Fibroblast of the aortic adventitia (primary cell): ENCODE measurements around the gene ANKEF1. TPM values are rescaled to one million over a fixed set of nuclear protein-coding genes. Genes with fewer than 3 reads are reported as not detected.

Source experiments
- DNase-seq: peaks from one replicate; pipeline ENCODE4 v3.0.0-alpha.2; 2010; ENCODE audit warnings: low read depth
- H3K4me3 ChIP-seq: 2 replicates; pipeline ENCODE4 v1.5.1; 2011; ENCODE audit warnings: low read depth, mild to moderate bottlenecking, control low read depth, low read length, moderate library complexity
- CTCF ChIP-seq: IDR thresholded peaks from 2 replicates; pipeline ENCODE4 v1.5.1; 2011; ENCODE audit warnings: mild to moderate bottlenecking, low read length, control low read depth, inconsistent platforms; ENCODE audit not compliant: insufficient read depth
- small RNA-seq: library from RNA; depleted of rRNA; stranded (forward); fragments of <200 nt; gene quantifications from one replicate; pipeline ENCODE3, GENCODE V24; 2012
- total RNA-seq: library from RNA; depleted of rRNA; stranded (reverse); fragments of >200 nt; gene quantifications from 2 replicates; pipeline ENCODE4 v1.2.3, GENCODE V29; 2012; ENCODE audit warnings: low replicate concordance

The ANKEF1 gene
- total RNA-seq, 1 donor = 1.8 TPM

- no peak for DNase-seq
- no peak for TF ChIP-seq CTCF
- H3K4me3 ChIP-seq = no peak overlapping the region
Measured at GRCh38 chr20:10096790-10097189, 62.0 kb downstream of the ANKEF1 start.

DNA sequence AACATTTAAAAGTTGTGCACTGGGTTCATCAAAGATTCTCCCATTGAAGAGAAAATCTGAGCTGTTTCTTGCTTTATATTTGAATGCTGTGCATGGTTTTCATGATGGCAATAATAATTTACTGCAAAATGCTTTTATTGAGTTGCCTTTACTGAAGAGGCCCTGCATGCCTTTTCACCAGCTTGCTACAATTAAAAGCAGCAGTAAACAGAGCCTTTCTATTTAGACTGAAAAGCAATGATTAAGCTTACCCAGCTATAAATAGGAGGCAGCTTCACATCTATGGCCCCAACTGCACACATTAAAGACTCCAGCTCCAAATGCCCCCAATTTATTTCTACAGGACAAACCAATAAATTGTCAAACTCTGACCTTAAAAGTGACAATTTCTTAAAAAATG is 70.3 kb downstream of the ANKEF1 start:
- DNase-seq = no peak
- no peak overlapping the region for H3K4me3 ChIP-seq
- TF ChIP-seq CTCF = no peak

Small RNAs within 50 kb of the gene (small RNA-seq; reads per million reads assigned to genes)
- not detected for gene RF00017

Other genes starting within 250 kb of the ANKEF1 start
- gene PAK5, start 195.9 kb upstream of the ANKEF1 start, total RNA-seq = 0.16 TPM in 1 of 2 replicates, not detected in the other
- gene SNAP25, start 183.8 kb downstream of the ANKEF1 start, total RNA-seq = 0.65 and 3.1 TPM in 2 replicates